HG03439 (cell line): ENCODE data around the gene TUBB6.

ENCODE experiments used
- ATAC-seq: cut with Tn5 transposase; IDR thresholded peaks from one replicate; pipeline ENCODE4 v1.9.1; 2021; ENCODE audit warnings: mild to moderate bottlenecking, moderate library complexity; ENCODE audit not compliant: unreplicated experiment

The TUBB6 gene

GRCh38 chr18:12335503-12335902 is 27.5 kb downstream of the TUBB6 start:
- ATAC-seq: no peak

- no peak for ATAC-seq
These were observed 28.2 kb downstream of the TUBB6 start for GRCh38 chr18:12336171-12336613.

- no peak for ATAC-seq
These were observed 28.8 kb downstream of the TUBB6 start for GRCh38 chr18:12336887-12337286.

GRCh38 chr18:12338382-12338781 is 30.3 kb downstream of the TUBB6 start:
- ATAC-seq: no peak

- no peak for ATAC-seq
These were observed 33.1 kb downstream of the TUBB6 start for GRCh38 chr18:12340945-12341660.

- no peak for ATAC-seq
These were observed 34.6 kb downstream of the TUBB6 start for GRCh38 chr18:12342661-12343060.

- no peak for ATAC-seq
These were observed 37.6 kb downstream of the TUBB6 start for GRCh38 chr18:12345491-12346239.

GRCh38 chr18:12346240-12346565 is 38.2 kb downstream of the TUBB6 start:
- no peak for ATAC-seq

GRCh38 chr18:12347895-12348294 is 39.9 kb downstream of the TUBB6 start:
- ATAC-seq: no peak

GRCh38 chr18:12352188-12352587 is 44.1 kb downstream of the TUBB6 start:
- ATAC-seq: no peak

- no peak for ATAC-seq
These were observed 51.5 kb downstream of the TUBB6 start for GRCh38 chr18:12359515-12359927.

GRCh38 chr18:12361770-12362378 is 53.8 kb downstream of the TUBB6 start:
- ATAC-seq: no peak

- ATAC-seq: no peak
These were observed 54.6 kb downstream of the TUBB6 start for GRCh38 chr18:12362473-12363174.

- no peak for ATAC-seq
These were observed 58.3 kb downstream of the TUBB6 start for GRCh38 chr18:12366379-12366778.

- no peak for ATAC-seq
These were observed 58.7 kb downstream of the TUBB6 start for GRCh38 chr18:12366784-12367183.

- no peak for ATAC-seq
These were observed 61.2 kb downstream of the TUBB6 start for GRCh38 chr18:12369211-12369610.

GRCh38 chr18:12371590-12371989 is 63.5 kb downstream of the TUBB6 start:
- ATAC-seq: no peak

- no peak for ATAC-seq
These were observed 64.4 kb downstream of the TUBB6 start for GRCh38 chr18:12372406-12372805.

GRCh38 chr18:12373116-12373770 is 65.2 kb downstream of the TUBB6 start:
- ATAC-seq: no peak

- ATAC-seq: no peak
These were observed 65.7 kb downstream of the TUBB6 start for GRCh38 chr18:12373771-12374116.

- no peak for ATAC-seq
These were observed 66.4 kb downstream of the TUBB6 start for GRCh38 chr18:12374401-12374800.
